LNCAP (cell line): Measurements from ENCODE around the gene SSTR5.

ENCODE experiments used
- TF ChIP-seq, protein P1 (sequence below): fragments of 450-650 bp; IDR thresholded peaks from 2 replicates; pipeline ENCODE4 v1.5.1; 2017; ENCODE audit warnings: mild to moderate bottlenecking

Gene SSTR5

DNA sequence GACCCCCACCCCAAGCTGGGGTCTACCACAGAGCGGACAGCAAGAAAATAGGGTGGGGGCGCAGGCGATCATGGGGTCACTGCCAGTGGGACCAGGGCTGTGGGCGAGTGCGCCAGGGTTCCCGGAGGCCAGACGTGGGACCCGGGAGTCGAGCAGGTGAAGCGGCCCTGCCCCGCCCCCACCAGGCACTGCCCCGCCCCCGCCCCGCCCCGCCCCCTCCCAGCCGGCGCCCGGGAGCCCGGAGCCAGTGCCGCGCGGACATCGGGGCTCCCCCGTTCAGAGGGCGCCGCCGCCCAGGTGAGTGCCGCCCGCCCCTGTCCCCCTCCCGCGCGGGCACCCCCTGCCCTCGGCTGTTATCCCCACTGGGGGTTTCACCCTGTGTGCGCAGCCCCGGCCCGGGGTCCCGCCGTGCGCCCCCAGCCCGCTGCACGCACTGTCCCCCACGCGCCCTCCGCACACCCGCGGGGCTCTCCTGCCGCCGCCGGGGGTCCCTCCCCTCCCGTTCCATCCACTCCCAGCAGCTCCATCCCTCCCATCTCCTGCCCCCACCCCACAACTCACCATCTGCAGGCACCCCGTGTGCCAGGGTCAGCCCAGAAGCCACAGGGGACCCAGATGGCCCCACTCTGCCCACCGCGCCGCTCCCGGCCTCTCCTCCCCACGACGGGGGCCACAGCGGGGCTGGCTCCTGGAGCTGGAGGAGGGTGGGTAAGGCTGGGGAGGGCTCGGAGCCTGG lies at the start of gene SSTR5:
TSS of gene SSTR5 (plus strand) at position 222 of the 736 bp plus-strand sequence. CDS start 6,122 bp downstream, outside the sequence.
- TF ChIP-seq, protein P1, sequence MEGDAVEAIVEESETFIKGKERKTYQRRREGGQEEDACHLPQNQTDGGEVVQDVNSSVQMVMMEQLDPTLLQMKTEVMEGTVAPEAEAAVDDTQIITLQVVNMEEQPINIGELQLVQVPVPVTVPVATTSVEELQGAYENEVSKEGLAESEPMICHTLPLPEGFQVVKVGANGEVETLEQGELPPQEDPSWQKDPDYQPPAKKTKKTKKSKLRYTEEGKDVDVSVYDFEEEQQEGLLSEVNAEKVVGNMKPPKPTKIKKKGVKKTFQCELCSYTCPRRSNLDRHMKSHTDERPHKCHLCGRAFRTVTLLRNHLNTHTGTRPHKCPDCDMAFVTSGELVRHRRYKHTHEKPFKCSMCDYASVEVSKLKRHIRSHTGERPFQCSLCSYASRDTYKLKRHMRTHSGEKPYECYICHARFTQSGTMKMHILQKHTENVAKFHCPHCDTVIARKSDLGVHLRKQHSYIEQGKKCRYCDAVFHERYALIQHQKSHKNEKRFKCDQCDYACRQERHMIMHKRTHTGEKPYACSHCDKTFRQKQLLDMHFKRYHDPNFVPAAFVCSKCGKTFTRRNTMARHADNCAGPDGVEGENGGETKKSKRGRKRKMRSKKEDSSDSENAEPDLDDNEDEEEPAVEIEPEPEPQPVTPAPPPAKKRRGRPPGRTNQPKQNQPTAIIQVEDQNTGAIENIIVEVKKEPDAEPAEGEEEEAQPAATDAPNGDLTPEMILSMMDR: no peak

DNA sequence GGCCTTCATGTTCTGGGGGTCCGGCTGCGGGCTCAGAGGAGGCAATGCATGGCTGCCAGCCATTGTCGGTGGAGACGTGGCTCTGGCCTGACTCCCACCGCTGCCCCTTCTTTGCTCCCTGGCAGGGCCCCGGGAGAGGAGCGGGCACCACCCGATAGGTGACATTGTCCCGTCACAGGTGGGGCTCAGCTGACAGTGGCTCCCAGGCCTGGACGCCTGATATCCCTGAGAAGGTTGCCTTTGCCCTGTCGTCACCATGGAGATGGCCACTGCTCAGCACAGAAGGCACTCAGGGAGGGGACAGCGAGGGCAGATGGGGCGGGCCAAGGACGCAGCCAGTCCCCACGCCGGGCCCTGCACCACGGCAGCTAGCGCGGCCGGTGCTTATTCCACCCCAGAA lies 48.4 kb upstream of the SSTR5 start:
- TF ChIP-seq, protein P1: no peak

DNA sequence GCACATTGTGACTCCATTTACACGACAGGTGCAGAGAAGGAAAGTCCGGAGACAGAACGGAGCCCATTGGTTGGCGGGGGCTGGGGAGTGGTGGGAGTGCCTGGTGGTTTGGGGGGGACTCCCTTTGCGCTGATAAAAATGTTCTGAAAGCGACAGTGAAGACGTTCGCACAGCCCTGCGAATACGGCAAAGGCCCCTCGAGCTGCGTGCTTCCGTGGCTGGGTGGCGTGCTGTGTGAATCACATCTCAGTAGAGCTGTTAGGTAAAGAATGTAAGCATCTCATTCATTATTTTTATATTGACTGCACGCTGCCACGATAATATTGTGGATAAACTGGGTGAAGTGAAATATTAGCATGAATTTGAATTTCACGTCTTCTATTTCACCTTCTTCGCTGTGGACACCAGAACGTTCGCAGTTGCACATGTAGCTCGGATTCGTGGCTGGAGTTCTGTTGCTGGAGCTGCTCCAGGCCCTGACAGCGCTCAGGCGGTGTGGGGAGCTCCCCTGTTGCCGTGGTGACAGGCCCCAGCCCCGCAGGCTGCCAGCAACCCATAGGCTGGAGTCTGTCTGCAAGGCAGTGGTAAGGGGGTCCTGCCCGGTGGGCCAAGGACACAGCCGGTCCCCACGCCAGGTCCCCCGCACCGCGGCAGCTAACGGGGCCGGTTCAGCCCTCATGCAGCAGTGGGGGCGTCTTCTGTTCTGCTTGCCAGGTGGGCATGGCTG lies 46.3 kb upstream of the SSTR5 start:
- TF ChIP-seq, protein P1: no peak

DNA sequence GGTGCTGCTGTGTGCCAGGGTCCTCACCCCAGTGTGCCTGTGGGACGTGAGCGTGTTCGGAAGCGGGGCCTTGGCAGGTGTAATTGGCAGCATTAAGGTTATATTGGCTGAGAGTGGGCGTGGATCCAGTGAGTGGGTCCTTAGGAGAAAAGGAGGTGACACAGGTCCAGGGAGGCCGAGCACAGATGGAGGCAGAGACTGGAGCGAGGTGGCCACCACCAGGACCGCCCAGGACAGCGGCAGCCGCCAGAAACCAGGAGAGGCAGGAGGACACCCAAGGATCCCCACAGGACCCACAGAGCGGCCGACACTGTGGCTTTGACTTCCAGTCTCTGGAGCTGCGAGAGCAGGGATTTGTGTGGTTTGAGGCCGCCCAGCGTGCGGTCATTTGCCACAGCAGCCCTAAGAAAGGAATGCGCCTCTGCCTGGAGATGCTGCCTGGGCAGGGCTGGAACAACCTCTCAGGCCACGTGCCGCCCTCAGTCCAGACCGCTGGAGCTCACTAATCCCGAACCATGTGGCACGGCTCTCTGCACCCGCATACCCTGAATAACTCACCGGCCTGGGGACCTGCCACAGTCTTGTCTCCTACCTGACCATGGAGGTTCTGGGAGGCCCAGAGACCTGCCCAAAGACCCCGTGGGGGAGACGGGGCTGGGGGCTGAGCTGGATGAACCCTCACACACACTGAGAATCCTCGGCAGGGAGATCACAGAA lies 45.6 kb upstream of the SSTR5 start:
- TF ChIP-seq, protein P1: no peak

- TF ChIP-seq, protein P1: no peak
Measured at GRCh38 chr16:1027501-1027815, 45.1 kb upstream of the SSTR5 start.

- TF ChIP-seq, protein P1: no peak
Measured at GRCh38 chr16:1028056-1028455, 44.5 kb upstream of the SSTR5 start.

GRCh38 chr16:1028524-1029258 lies 43.9 kb upstream of the SSTR5 start:
- TF ChIP-seq, protein P1: no peak
